ENCODE results near the gene C1QTNF9.

C1QTNF9 gene

GRCh38 chr13:24271601-24272451 is 37.6 kb upstream of the C1QTNF9 start (continued):
- TF ChIP-seq ZNF248 (tag by site-specific recombination; IDR thresholded peaks at IDR 0.05), result no peak
- TF ChIP-seq PRDM10 (tag by site-specific recombination; IDR thresholded peaks at IDR 0.05), result peak; percentile 65
- no peak for TF ChIP-seq SP2 (tag by site-specific recombination; IDR thresholded peaks at IDR 0.05)
- peak; percentile 30; the same call in 1 of the 2 replicates for TF ChIP-seq FEZF1 (tag by site-specific recombination; IDR thresholded peaks at IDR 0.05)
- TF ChIP-seq, protein P1, sequence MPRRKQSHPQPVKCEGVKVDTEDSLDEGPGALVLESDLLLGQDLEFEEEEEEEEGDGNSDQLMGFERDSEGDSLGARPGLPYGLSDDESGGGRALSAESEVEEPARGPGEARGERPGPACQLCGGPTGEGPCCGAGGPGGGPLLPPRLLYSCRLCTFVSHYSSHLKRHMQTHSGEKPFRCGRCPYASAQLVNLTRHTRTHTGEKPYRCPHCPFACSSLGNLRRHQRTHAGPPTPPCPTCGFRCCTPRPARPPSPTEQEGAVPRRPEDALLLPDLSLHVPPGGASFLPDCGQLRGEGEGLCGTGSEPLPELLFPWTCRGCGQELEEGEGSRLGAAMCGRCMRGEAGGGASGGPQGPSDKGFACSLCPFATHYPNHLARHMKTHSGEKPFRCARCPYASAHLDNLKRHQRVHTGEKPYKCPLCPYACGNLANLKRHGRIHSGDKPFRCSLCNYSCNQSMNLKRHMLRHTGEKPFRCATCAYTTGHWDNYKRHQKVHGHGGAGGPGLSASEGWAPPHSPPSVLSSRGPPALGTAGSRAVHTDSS (tag by site-specific recombination; IDR thresholded peaks at IDR 0.05), result no peak
- TF ChIP-seq WT1 (tag by site-specific recombination; IDR thresholded peaks at IDR 0.05), result no peak
- TF ChIP-seq ZNF26 (tag by site-specific recombination; IDR thresholded peaks at IDR 0.05), result no peak
- no peak for TF ChIP-seq ZNF366 (tag by site-specific recombination; conservative IDR thresholded peaks at IDR 0.05)
- no peak for TF ChIP-seq ZNF544 (tag by site-specific recombination; IDR thresholded peaks at IDR 0.05)
- TF ChIP-seq ZNF777 (tag by site-specific recombination; IDR thresholded peaks at IDR 0.05; ENCODE audit: borderline replicate concordance), result no peak
- TF ChIP-seq ZNF16 (tag by site-specific recombination; IDR thresholded peaks at IDR 0.05; ENCODE audit: low read depth), result no peak
- no peak for TF ChIP-seq ZNF707 (tag by site-specific recombination; IDR thresholded peaks at IDR 0.05)
- TF ChIP-seq MZF1 (tag by site-specific recombination; IDR thresholded peaks at IDR 0.05; ENCODE audit: borderline replicate concordance), result no peak
- TF ChIP-seq ZNF184 (tag by site-specific recombination; IDR thresholded peaks at IDR 0.05), result no peak
- TF ChIP-seq ZNF571 (tag by site-specific recombination; IDR thresholded peaks at IDR 0.05), result no peak
- no peak for TF ChIP-seq GFI1B (tag by site-specific recombination; IDR thresholded peaks at IDR 0.05)
- TF ChIP-seq KLF10 (tag by site-specific recombination; IDR thresholded peaks at IDR 0.05), result no peak
- TF ChIP-seq ZNF18 (tag by site-specific recombination; IDR thresholded peaks at IDR 0.05), result peak; percentile 83
- TF ChIP-seq ZNF514 (tag by site-specific recombination; IDR thresholded peaks at IDR 0.05), result no peak
- TF ChIP-seq PATZ1 (tag by site-specific recombination; IDR thresholded peaks at IDR 0.05), result peak; percentile 70
- TF ChIP-seq BCL11B (tag by site-specific recombination; IDR thresholded peaks at IDR 0.05; ENCODE audit: low read depth), result no peak
- TF ChIP-seq ZSCAN30 (tag by site-specific recombination; IDR thresholded peaks at IDR 0.05), result peak; percentile 22; the same call in 1 of the 2 replicates
- no peak for TF ChIP-seq ZNF362 (tag by site-specific recombination; IDR thresholded peaks at IDR 0.05)
- TF ChIP-seq ZNF324 (tag by site-specific recombination; IDR thresholded peaks at IDR 0.05), result no peak
- TF ChIP-seq ZNF624 (tag by site-specific recombination; IDR thresholded peaks at IDR 0.05), result no peak
- TF ChIP-seq ZNF530 (tag by site-specific recombination; IDR thresholded peaks at IDR 0.05; ENCODE audit: low read depth), result no peak

Data from HEK293 (cell line).